GM13977 (cell line): ENCODE results near the gene CDH4.

ENCODE experiments used
- DNase-seq: peaks from one replicate; pipeline ENCODE4 v3.0.0; 2012; ENCODE audit warnings: low spot score
- in situ Hi-C: fragments of 300-500 bp; cut with MboI; formaldehyde crosslinking; loops from one replicate; pipeline ENCODE4 v1.12.0; 2022; ENCODE audit warnings: low sequenced_read_pairs, low pct_unique_long_range_greater_than_20kb, mixed read lengths, inconsistent platforms; ENCODE audit not compliant: unreplicated experiment
- TF ChIP-seq, protein P1 (sequence below): IDR thresholded peaks from 2 replicates; pipeline ENCODE4 v1.5.1; 2012; ENCODE audit warnings: mild to moderate bottlenecking, control low read depth; ENCODE audit not compliant: insufficient read depth; ENCODE audit errors: extremely low read depth, missing control alignments

CDH4 gene

DNA sequence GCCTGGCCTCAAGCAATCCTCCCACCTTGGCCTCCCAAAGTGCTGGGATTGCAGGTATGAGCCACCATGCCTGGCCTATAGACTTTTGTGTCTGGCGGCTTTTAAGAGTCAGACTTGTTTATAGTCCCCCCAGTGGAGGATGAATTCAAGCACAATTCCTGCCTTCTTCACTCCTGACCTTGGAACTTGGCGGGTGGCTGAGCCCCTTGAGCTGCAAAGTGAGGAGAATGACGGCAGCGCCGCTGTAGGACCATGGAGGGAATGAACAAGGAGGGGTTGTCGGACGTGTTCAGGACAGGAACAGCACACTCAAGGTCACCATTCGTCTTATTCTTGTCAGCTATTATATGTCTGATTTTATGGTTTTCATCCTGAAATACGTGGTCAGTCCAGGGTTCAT, 265.4 kb downstream of the CDH4 start:
- in situ Hi-C loops, result no loop called here
- DNase-seq, result no peak
- TF ChIP-seq, protein P1, sequence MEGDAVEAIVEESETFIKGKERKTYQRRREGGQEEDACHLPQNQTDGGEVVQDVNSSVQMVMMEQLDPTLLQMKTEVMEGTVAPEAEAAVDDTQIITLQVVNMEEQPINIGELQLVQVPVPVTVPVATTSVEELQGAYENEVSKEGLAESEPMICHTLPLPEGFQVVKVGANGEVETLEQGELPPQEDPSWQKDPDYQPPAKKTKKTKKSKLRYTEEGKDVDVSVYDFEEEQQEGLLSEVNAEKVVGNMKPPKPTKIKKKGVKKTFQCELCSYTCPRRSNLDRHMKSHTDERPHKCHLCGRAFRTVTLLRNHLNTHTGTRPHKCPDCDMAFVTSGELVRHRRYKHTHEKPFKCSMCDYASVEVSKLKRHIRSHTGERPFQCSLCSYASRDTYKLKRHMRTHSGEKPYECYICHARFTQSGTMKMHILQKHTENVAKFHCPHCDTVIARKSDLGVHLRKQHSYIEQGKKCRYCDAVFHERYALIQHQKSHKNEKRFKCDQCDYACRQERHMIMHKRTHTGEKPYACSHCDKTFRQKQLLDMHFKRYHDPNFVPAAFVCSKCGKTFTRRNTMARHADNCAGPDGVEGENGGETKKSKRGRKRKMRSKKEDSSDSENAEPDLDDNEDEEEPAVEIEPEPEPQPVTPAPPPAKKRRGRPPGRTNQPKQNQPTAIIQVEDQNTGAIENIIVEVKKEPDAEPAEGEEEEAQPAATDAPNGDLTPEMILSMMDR, result no peak

DNA sequence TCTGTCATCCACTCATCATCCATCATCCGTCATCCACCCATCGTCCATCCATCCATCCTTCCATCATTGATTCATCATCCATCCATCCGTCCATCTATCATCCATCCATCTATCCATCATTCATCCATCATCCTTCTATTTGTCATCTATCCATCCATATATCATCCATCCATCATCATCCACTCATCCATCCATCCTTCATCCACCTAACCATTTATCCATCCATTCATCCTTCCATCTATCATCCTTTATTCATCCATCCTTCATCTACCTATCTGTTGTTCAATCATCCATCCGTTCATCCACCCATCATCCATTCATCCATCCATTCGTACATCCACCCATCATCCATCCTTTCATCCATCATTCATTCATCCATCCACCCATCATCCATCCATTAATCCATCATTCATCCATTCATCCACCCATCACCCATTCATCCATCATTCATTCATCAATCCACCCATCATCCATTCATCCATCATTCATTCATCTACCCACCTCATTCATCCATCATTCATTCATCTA, 266.4 kb downstream of the CDH4 start:
- in situ Hi-C loops, result no loop called here
- no peak for DNase-seq
- TF ChIP-seq, protein P1, result no peak

DNA sequence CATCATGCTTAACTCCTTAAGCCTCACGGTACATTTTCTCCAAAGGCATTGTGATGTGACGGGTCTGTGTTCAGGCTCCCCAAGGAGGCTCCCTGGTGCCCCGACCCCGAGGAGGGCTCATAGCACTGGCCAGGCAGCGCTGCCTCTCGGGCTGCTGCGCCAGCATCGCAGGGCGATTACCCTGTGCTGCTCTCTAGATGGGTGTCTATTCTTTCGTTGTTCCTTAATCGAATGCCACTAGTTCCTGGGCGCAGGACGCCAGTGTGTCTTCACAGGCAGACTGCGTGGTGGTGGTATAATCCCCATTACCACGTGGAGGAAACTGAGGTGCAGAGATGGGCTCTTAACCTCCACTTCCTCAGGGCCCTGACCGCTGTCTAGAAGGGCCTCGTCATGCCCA, 267.4 kb downstream of the CDH4 start:
- in situ Hi-C loops, result no loop called here

DNA sequence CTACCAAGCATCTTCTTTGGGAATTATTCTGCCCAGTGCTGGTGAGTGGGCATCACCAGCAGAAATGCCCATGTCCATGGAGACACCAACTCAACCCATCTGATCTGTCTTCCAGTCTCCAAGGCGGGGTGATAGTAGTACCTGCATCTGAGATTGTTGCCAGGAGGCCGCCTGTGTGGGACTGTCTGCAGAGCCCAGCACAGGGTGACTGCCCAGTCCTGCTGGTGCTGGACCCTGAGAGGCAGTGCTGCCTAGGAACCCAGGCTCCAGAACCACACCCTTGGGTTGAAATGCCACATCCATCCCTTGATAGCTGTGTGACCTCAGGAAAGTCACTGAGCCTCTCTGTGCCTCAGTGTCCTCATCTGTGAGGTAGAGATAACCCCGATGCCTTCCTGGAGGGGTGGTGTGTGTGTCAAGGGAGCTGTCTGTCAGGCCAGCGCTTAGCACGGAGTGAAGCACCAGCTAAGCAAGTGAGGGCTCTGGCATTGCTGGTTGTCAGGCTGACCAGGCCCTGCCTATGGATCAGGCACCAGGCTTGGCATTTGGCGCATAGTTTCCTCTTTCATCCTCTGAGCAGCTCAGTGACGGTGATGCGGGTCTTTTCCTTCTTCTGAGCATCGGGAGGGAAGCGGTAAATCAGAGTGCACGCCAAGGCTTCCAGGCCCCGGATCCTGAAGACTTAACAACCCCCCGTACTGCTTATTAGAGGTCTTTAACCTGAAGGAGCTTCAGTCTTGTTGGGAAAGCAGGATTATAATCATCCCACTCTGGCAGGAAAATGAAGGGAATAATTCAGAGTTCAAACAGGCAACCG, 268.2 kb downstream of the CDH4 start:
- TF ChIP-seq, protein P1, result no peak
- DNase-seq, result no peak
- in situ Hi-C loops, result no loop called here

More for the DNA sequence above, 267.4 kb downstream of the CDH4 start:
- no peak for DNase-seq
- TF ChIP-seq, protein P1, result no peak

DNA sequence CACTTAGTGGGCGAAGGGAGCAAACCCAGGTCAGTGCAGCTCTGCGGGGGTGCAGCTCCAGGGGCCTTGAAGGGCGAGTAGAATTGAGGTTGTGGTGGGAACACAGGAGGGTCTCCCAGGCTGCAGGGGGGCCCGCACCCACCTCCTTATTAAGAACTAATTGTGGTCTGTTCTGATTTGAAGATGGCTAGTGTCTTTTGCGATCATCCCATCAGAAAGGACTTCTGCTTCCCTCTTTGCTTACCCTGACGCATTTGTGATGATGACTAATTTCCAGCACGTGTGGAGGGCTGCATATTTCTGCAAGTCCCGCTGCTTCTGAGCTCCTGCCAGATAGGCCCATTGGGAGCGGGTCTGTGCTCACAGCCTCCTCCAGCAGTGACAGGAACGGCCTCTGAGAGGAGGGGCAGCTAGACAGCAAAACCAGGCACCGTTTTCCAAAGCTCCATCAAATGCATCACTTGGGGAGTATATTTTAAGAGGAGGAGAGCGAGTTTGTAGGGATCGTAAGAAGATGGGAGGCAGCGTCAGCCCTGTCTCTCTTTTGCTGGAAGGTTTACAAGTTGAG, 268.9 kb downstream of the CDH4 start:
- in situ Hi-C loops, result no loop called here
- TF ChIP-seq, protein P1, result no peak
- no peak for DNase-seq

DNA sequence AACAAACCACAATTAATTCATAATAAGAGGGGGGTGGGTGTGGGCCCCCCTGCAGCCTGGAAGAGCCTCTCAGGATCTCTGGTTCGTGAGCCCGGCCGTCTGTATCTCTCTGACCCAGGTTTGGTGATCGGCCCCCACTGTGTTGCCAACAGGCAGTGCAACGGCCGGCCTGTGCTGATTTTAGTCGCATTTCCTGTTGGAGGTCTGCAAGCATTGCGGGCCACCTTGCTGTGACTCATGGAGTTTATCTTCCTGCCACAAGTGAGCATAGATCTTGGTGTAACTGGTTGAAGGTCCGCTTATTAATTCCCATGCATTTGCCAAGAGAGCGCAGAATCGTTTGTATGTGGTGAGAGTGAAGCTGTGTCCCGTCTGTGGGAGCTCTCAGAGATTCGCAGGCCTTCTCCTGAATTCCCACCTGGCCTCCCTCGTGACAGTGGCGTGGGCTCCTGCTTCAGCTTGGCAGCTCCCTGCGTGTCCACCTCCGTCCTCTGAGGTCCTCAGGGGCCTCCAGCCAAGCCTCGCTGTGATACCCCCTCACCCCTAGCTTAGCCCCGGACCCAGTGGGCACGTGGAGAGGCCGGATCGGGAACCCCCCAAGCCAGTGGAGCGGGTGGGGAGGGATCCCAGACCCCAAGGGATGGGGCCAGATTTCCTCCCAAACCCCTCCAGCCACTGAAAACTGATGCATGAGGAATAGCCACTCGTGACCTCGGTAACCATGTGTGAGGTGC, 269.8 kb downstream of the CDH4 start:
- TF ChIP-seq, protein P1, result no peak
- in situ Hi-C loops, result no loop called here
- no peak for DNase-seq
